ENCODE data around the gene IFT43. TPM values are rescaled to one million over a fixed set of nuclear protein-coding genes. Genes with fewer than 3 reads are reported as not detected.

The IFT43 gene
- total and polyA plus RNA-seq, 9 of the 15 experiments (the other 6 are each of a cell fraction or from before 2014, with no cell fraction given): 4.9 to 12.8 (median 8.0) TPM

DNA sequence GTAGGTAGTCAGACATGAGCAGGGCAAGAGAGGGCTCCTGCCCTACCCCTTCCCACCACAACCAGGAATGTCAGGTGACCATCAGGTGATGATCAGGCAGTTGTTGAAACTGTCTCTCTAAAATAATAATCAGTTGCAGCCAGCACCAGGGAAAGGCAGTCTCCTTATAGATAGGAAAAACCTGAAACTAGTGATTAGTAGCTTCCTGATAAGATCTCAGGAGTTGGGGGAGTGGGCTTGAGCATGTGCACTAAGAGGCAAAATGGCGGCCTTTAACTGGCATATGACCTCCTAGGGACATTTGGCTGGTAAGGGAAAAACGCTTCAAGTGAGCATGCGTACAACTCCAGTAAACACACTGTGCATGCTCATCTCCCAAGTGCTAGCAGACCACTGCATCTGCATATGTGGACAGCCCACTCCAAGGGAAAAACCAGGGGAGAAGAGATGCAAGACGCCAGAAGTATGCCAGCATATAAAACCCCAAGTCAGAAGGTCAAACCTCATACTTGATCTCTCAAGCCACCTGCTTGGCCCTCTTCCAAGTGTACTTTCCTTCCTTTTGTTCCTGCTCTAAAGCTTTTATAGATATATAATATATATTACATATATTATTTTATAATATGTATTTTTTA lies 40.8 kb upstream of the IFT43 start:
- Histone ChIP-seq H3K9me1 (ENCODE audit: control insufficient read depth, insufficient read depth, low read length) (no peaks in the 10 kb centered on the region), H3K27me3 (ENCODE audit: control insufficient read depth in 2 of 2, insufficient read depth in 2 of 2, low read length in 2 of 2) (no peaks in the 10 kb centered on the region), H3K36me3 (ENCODE audit: control insufficient read depth, insufficient read depth, low read length) (no peaks in the 10 kb centered on the region), H3K4me1 (replicated peaks in 1 of 2; ENCODE audit: control insufficient read depth in 2 of 2, insufficient read depth in 2 of 2, low read length in 2 of 2) (peaks cover 0 to 16% of the 10 kb centered on the region in 2 experiments; a peak in 4 of 5 replicates), H3K4me3 (no peak overlapping the region), H3K27ac (ENCODE audit: extremely low read depth, low read depth, low read length) (no peak overlapping the region), H3K9ac (ENCODE audit: insufficient read depth in 1 of 2, low read depth in 2 of 2, low read length in 2 of 2) (no peak overlapping the region), H3K79me2 (ENCODE audit: control insufficient read depth, insufficient read depth, low read length) (no peaks in the 10 kb centered on the region), H2AFZ (ENCODE audit: low read depth, low read length) (no peak overlapping the region; the same call in 1 of the 2 replicates), H4K20me1 (replicated peaks; ENCODE audit: control insufficient read depth, insufficient read depth, low read length) (no peaks in the 10 kb centered on the region), H3K4me2 (ENCODE audit: insufficient read depth, low read length) (peak overlapping the region; percentile 18; the same call in 1 of the 2 replicates), H3K9me3 (replicated peaks; ENCODE audit: control insufficient read depth, insufficient read depth, low read depth, low read length) (no peaks in the 10 kb centered on the region)
- no peak for FAIRE-seq
- peak; percentile 43; the same call in 2 of the 3 replicates for ATAC-seq
- WGBS (ENCODE audit: insufficient coverage, low coverage, missing lambda C conversion rate): 55% methylated on average over 4 of the region's 4 CpGs
- ChIA-PET POLR2A (interaction anchor here (1.0 kb wide), 1 partner anchor 10 kb away, joined by 3 read pairs; no protein-coding TSS in a partner anchor), CTCF (ENCODE audit: low intra/inter-chr PET ratio) (no interaction called here)
- peak in 1 of 4 experiments; percentile 28 for DNase-seq (ENCODE audit: extremely low read depth in 1 of 4, low spot score in 3 of 4)
- no TSS peak for BruUV-seq (replicated peaks)
- in situ Hi-C loops (cut with MboI) (no loop called here), intact Hi-C loops (cut with micrococcal nuclease) (no loop called here)
- TF ChIP-seq TAL1 (IDR thresholded peaks at IDR 0.05) (peak; percentile 58), FUS (optimal IDR thresholded peaks at IDR 0.05; ENCODE audit: low read depth, low read length) (no peak), SP1 (CRISPR knock-in tag; IDR thresholded peaks at IDR 0.05) (no peak), ZNF449 (CRISPR knock-in tag; IDR thresholded peaks at IDR 0.05) (no peak), NRF1 (conservative IDR thresholded peaks at IDR 0.05 in 1 of 2, IDR thresholded peaks at IDR 0.05 in 1 of 2) (peak; percentile 65 to 73), MTF1 (CRISPR knock-in tag; IDR thresholded peaks at IDR 0.05; ENCODE audit: borderline replicate concordance) (no peak), ZNF253 (CRISPR knock-in tag; conservative IDR thresholded peaks at IDR 0.05) (no peak), TEAD4 (IDR thresholded peaks at IDR 0.05; ENCODE audit: low read length) (peak; percentile 40; the same call in 1 of the 2 replicates), TEAD4 (CRISPR knock-in tag; IDR thresholded peaks at IDR 0.05; ENCODE audit: borderline replicate concordance) (no peak), SRF (CRISPR knock-in tag; IDR thresholded peaks at IDR 0.05) (no peak), PCBP1 (IDR thresholded peaks at IDR 0.05; ENCODE audit: low read depth, low read length, poor library complexity, severe bottlenecking) (no peak), MITF (IDR thresholded peaks at IDR 0.05) (0 out of 2 replicates have a peak, but pooled peaks have one; percentile 16), ZSCAN29 (IDR thresholded peaks at IDR 0.05) (no peak), RBFOX2 (IDR thresholded peaks at IDR 0.05; ENCODE audit: low read depth, low read length) (no peak), RAD51 (IDR thresholded peaks at IDR 0.05; ENCODE audit: borderline replicate concordance, low read depth) (peak; percentile 37; the same call in 1 of the 2 replicates), KLF13 (tag; IDR thresholded peaks at IDR 0.05; ENCODE audit: borderline replicate concordance, low read depth) (no peak), TCF3 (CRISPR knock-in tag; IDR thresholded peaks at IDR 0.05) (peak; percentile 32; the same call in 1 of the 2 replicates), ZBTB34 (CRISPR knock-in tag; IDR thresholded peaks at IDR 0.05) (no peak), ARID1B (IDR thresholded peaks at IDR 0.05) (peak; percentile 48)

Measured in K562 (cell line).